ENCODE results near the gene PACRG.

The PACRG gene

GRCh38 chr6:162798546-162799266, 70.9 kb downstream of the PACRG start:
- no peak for DNase-seq

DNA sequence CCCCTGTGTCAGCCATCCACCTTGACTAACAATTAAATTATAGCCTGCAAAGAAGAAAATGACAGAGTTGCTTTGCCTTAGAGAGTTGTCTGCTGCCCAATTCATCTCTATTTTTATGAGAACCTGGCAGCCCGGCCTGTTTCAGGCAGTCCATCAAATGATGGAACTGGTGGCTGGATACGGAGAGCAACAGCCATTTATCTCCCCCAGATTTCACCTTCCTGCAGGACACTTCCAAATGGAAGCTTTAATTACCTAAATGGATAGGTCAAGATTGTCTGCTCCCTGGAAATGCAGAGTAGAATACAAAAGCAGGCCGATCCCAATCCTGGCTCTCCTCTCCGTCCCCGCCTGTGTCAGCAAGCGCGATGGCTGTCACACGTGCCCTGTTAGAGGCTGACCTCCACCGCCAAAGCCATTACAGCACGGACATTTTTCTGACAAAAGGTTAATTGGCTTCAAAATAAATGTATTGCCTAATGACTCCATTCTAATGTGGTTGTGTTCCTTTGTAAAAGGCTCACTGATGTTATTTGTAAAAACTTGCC, 86.7 kb downstream of the PACRG start:
- no peak for DNase-seq

DNA sequence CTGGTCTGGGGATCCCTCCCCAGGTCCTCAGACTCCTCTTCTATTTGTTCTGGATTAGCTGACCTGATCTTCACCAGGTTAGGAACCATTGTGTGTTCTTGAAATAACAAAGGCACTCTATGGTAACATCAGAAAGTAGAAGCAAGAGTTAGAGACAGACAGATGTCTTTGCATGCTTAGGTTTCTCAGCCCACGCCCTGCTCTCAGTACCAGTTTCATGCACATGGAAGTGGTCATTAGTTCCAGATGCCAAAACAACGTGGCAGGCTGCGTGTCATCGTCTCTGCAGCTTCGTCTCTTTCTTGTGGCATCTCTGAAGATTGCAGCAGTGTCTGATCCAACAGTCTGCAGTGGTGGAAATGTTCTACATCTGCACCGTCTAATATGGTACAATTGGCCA, 89.4 kb downstream of the PACRG start:
- no peak for DNase-seq

DNA sequence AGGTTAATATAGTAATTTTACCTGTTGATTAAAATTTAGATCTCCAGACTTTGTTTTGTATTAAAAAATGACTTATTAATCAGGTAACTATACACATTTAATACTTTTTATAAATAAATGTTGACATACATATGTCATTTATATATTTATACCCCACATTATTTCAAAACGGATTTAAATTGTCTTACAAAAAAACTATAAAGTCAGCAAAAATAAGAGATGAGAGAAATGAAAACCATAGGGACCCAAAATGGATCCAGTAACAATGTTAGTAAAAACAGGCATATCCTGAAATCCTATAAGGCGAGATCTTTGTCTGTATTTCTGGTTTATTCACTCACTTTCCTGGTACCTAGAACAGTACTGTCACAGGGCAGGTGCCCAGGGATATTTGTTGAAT, 91.5 kb downstream of the PACRG start:
- no peak for DNase-seq

DNA sequence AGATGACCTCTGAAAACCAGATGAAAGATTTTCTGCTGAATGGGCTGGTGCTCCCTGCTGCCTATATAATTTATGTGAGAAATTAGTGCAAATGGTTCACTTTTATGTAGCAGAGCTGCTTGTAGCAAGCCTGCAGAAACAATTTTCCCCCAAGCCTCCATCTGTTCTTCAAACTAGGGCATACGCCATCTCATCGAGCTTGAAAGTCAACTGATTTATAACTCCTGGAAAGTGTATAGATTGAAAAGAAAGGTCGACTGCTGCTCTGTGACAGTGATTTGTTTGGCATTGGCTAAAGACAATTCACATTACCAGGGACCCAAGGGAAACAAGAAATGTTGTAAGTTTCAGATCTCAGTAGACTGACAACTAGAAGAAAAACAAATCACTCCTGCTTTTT, 93.3 kb downstream of the PACRG start:
- DNase-seq: no peak

- peak; percentile 17 for DNase-seq
These were observed 97.8 kb downstream of the PACRG start for GRCh38 chr6:162825597-162825996.

DNA sequence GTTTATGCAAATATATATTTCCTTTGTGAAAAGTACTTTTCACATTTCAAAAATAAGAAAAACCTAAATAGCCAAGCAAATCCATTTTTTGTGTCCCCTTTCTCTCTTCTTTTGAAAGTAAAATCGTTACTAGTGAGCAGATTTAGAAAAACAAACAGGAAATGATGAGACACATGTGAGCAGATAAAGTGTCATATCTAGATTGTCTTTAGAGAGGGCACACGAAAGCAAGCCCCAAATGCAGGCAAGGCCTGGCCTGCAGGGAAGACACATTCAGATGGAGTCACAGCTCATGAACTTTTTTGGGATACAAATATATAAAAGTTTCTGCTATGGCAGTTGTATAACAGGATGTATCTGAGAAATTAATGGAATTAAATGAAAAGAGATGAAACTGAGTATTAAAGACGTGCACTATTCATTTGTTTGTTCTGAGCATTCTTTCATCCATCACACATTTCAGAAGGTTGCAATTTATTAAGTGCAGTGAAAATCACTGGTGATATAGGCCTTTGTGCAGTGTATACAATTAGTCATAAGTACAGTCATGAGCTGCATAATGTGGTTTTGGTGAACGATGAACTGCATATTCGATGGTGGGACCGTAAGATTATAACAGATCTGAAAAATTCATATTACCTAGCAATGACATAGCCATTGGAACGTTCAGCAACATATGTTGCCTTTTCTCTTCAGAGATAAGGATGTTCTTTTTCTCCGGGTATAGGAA, 101.4 kb downstream of the PACRG start:
- peak; percentile 14 for DNase-seq

- no peak for DNase-seq
These were observed 106.0 kb downstream of the PACRG start for GRCh38 chr6:162833776-162834175.

- no peak for DNase-seq
These were observed 118.2 kb downstream of the PACRG start for GRCh38 chr6:162845972-162846371.

GRCh38 chr6:162846723-162847122, 118.9 kb downstream of the PACRG start:
- DNase-seq: no peak

DNA sequence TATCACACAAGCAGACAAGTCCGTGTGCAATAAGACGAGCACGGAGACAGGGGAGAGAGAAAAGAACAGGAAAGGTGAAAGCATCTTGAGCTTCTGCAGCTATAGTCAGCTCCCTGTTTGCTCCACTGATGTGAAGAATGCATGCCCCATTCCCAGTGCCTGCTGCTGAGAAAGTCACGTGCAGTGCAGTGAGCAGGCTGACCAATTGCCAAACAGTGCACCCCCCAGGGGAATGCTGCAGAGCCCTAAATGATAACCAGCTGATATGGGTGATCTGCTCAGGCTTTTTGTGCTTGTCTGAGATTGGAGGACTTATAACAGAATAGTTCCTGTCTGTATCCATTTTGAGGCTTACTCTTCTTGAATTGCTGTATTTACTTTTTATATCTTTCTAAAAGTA, 121.5 kb downstream of the PACRG start:
- DNase-seq: no peak

GRCh38 chr6:162852192-162852591, 124.4 kb downstream of the PACRG start:
- DNase-seq: no peak

DNA sequence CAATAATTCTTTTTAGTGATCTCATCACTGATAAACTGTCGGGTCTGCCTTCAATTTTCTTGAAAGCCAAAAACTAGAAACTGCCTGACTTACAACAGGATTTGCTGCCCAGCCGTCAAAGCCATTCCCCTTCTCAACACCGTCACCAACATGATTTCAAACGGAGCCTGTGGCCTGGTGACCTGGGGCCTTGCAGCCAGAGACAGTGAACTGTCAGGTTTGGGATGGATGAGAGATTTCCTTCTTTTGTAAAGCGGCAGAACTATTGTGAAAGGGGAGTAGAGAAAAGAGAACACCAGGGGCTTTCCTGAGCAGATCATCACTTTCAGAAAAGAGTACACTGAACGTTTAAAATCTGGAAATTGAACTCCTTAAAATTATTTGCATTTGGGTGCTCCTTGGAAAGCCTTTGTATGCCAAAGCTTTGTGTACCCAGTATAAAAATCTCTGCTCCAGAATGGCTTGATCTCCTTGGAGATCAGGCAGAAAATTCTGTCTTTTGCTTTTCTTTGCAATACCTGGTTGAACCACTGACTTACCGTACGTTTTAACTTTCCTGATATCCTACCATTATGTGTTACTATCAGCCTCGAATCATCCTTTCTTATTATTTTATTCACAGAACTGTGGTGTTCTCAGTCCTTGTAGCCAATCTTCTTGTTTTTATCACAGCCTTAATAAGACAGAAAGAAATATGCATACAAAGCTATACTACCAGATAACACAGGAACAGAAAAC, 125.2 kb downstream of the PACRG start:
- no peak for DNase-seq

- DNase-seq: no peak
These were observed 126.5 kb downstream of the PACRG start for GRCh38 chr6:162854228-162854627.

DNA sequence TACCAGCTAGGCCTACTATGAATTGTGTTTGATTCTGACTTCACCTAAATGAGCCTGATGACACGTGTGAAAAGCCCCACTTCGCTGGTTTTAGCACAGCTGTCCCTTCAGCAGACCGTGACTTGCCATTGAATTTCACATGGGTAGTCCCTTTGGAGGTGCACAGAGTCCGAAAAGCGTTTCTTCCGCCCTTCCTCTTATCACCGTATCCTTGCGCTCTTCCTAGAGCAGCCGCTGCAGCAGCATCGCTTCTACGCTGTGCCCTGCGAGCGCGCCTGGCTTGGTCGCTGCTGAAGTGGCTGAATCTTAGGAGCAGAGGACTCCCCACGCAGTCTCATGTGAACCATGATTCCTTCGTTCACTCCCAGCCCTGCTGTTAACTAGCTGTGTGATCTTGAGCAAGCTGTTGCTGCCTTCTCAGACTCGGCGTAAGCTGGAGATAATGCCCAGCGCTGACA, 127.0 kb downstream of the PACRG start:
- no peak for DNase-seq

DNA sequence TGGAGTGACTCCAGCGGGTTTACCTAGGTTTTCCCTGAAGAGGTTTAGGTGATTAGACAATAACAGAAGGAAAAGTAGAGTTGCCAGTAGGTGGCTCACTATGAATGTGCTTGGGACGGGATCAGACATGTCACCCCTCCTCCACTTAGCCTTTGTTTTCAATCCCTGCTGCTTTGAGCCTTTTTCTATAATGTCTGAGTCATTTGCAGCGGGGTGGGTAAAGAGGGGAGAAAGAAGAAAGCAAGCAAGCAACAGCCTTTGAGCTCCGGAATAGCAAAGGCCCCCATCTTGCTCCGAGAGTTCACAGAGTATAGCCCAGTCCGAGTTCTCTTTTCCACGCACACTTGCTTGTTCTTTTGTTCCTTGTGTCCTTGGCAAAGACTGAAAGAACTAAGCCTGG, 129.1 kb downstream of the PACRG start:
- DNase-seq: no peak

GRCh38 chr6:162857326-162857725, 129.6 kb downstream of the PACRG start:
- no peak for DNase-seq

GRCh38 chr6:162862462-162862861, 134.7 kb downstream of the PACRG start:
- DNase-seq: no peak

GRCh38 chr6:162862941-162863340, 135.2 kb downstream of the PACRG start:
- no peak for DNase-seq

GRCh38 chr6:162863821-162864220, 136.0 kb downstream of the PACRG start:
- no peak for DNase-seq

DNA sequence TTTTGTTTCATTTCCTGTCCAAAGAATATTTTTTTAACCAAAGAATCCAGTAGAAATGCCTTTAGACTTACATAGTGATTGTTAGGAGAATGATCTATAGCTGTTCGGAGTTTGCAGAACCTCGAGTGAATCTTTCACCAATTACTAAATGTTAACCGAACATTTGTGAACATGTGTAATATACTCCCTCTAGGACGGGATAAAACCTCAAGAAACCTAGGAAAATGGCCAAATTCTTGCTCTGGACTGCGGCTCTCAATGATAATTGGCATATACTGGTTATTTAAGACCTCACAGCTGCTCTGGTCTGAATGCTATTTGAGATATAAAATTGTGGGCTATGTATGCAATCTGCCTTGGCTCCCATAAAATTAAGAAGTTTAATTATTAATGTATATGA, 137.1 kb downstream of the PACRG start:
- DNase-seq: no peak

DNA sequence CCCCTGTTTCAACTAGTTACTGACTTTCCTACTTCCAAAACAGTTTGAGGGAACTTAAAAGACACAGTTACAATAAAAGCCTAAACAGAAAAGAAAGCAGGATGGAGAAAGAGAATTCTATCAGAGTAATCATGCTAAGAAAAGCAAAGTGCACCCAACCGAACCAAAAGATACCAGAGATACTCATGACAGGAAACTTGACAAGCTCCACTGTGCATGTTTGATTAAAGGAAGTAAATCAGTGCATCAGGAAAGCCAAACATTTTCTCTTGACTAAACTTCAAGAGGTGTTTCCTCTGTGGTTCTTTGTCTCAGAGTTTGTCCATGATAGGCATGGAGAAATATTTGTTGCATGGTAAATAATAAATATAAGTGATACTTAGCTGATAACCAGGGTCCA, 138.9 kb downstream of the PACRG start:
- no peak for DNase-seq

DNA sequence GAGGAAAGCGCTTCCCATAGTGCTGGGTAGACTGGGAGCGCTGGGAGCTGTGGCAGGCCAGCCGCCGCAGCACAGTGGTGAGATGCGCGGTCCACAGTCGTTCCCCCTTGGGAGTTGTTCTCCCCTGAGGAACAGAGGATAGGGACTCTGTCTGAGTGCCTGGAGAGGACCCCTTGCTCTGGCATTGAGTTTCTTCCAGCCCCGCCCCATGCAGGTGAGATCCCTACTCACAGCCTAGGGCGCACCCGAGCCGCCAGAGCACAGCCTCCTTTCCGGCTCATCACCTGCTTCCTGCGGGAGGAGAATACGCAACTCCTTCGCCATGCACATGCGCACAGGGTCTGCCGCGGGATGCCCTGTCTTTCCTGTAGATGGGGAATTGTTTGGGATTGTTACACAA, 140.6 kb downstream of the PACRG start:
- no peak for DNase-seq

- DNase-seq: no peak
These were observed 144.2 kb downstream of the PACRG start for GRCh38 chr6:162871966-162872365.
